ENCODE data around the gene ST7. TPM values are rescaled to one million over a fixed set of nuclear protein-coding genes. Genes with fewer than 3 reads are reported as not detected.

The ST7 gene
- total and polyA plus RNA-seq, 7 donors: 5.3 to 37.7 (median 19.0) TPM

GRCh38 chr7:117032810-117033209 is 79.5 kb downstream of the ST7 start:
- H3K27ac ChIP-seq: no peak overlapping the region
- H3K9me3 ChIP-seq: peaks cover 0 to 3% (median 0%) of the 10 kb centered on the region in 4 donors
- H3K4me1 ChIP-seq: peaks cover 0 to 37% (median 29%) of the 10 kb centered on the region in 4 donors
- no peak overlapping the region for H3K4me3 ChIP-seq
- H3K36me3 ChIP-seq: no peaks in the 10 kb centered on the region
- no peak for DNase-seq
- no peaks in the 10 kb centered on the region for H3K27me3 ChIP-seq
- TF ChIP-seq EP300 (IDR thresholded peaks at IDR 0.05) (no peak), POLR2AphosphoS5 (IDR thresholded peaks at IDR 0.05) (no peak), POLR2A (IDR thresholded peaks at IDR 0.05) (no peak), CTCF (IDR thresholded peaks at IDR 0.05) (no peak)
- intact Hi-C loops (cut with DNase I): no loop called here
- 89 to 92% methylated on average over 1 of the region's 1 CpG for WGBS, 2 donors

GRCh38 chr7:117034851-117035464 is 81.7 kb downstream of the ST7 start:
- Histone ChIP-seq H3K9me3 (peaks cover 0 to 3% (median 0%) of the 10 kb centered on the region in 4 donors), H3K36me3 (no peaks in the 10 kb centered on the region), H3K27ac (peak overlapping the region in 2 of 4 donors; percentile 48 to 52), H3K27me3 (no peaks in the 10 kb centered on the region), H3K4me1 (peaks cover 0 to 44% (median 29%) of the 10 kb centered on the region in 4 donors), H3K4me3 (no peak overlapping the region)
- DNase-seq: no peak
- TF ChIP-seq CTCF (IDR thresholded peaks at IDR 0.05) (no peak), POLR2A (IDR thresholded peaks at IDR 0.05) (no peak), EP300 (IDR thresholded peaks at IDR 0.05) (no peak), POLR2AphosphoS5 (IDR thresholded peaks at IDR 0.05) (peak in 3 of 4 donors; percentile 23 to 39 (median 27))
- 29 to 44% methylated on average over 3 of the region's 3 CpGs for WGBS, 2 donors
- intact Hi-C loops (cut with DNase I): no loop called here

GRCh38 chr7:117035465-117035862 is 82.2 kb downstream of the ST7 start:
- WGBS, 2 donors: 95 to 97% methylated on average over 1 of the region's 1 CpG
- Histone ChIP-seq H3K27ac (peak overlapping the region in 3 of 4 donors; percentile 17 to 52 (median 48)), H3K4me1 (peaks cover 0 to 44% (median 29%) of the 10 kb centered on the region in 4 donors), H3K27me3 (no peaks in the 10 kb centered on the region), H3K9me3 (peaks cover 0 to 3% (median 0%) of the 10 kb centered on the region in 4 donors), H3K4me3 (no peak overlapping the region), H3K36me3 (no peaks in the 10 kb centered on the region)
- TF ChIP-seq POLR2A (IDR thresholded peaks at IDR 0.05) (no peak), POLR2AphosphoS5 (IDR thresholded peaks at IDR 0.05) (no peak), EP300 (IDR thresholded peaks at IDR 0.05) (no peak), CTCF (IDR thresholded peaks at IDR 0.05) (no peak)
- DNase-seq: no peak
- intact Hi-C loops (cut with DNase I): no loop called here

GRCh38 chr7:117036053-117036669 is 82.9 kb downstream of the ST7 start:
- Histone ChIP-seq H3K36me3 (no peaks in the 10 kb centered on the region), H3K27me3 (no peaks in the 10 kb centered on the region), H3K27ac (peak overlapping the region in 2 of 4 donors; percentile 48 to 52), H3K9me3 (no peaks in the 10 kb centered on the region), H3K4me1 (peaks cover 0 to 44% (median 29%) of the 10 kb centered on the region in 4 donors), H3K4me3 (no peak overlapping the region)
- 73 to 77% methylated on average over 4 of the region's 4 CpGs for WGBS, 2 donors
- DNase-seq: no peak
- peak in 2 of 4 donors; percentile 28 to 30 for TF ChIP-seq POLR2AphosphoS5 (IDR thresholded peaks at IDR 0.05)
- no peak for TF ChIP-seq EP300 (IDR thresholded peaks at IDR 0.05)
- intact Hi-C loops (cut with DNase I): no loop called here

GRCh38 chr7:117036836-117037235 is 83.5 kb downstream of the ST7 start:
- 93 to 94% methylated on average over 5 of the region's 5 CpGs for WGBS, 2 donors
- H3K36me3 ChIP-seq: no peaks in the 10 kb centered on the region

More at GRCh38 chr7:117036836-117037235, 83.5 kb downstream of the ST7 start:
- no peaks in the 10 kb centered on the region for H3K27me3 ChIP-seq
- peaks cover 0 to 47% (median 29%) of the 10 kb centered on the region in 4 donors for H3K4me1 ChIP-seq
- H3K9me3 ChIP-seq: no peaks in the 10 kb centered on the region
- TF ChIP-seq POLR2A (IDR thresholded peaks at IDR 0.05) (no peak), POLR2AphosphoS5 (IDR thresholded peaks at IDR 0.05) (no peak), EP300 (IDR thresholded peaks at IDR 0.05) (no peak), CTCF (IDR thresholded peaks at IDR 0.05) (no peak)
- intact Hi-C loops (cut with DNase I): no loop called here
- no peak overlapping the region for H3K4me3 ChIP-seq
- peak overlapping the region in 1 of 4 donors; percentile 52 for H3K27ac ChIP-seq
- DNase-seq: no peak

Measured in sigmoid colon (tissue), 7 donors.